Testis (tissue), 2 donors: ENCODE results near the gene CD81.

ENCODE experiments used
- CTCF ChIP-seq, 3 experiments: fragments of 450-650 bp in 2 of 3; fragments of 200-600 bp in 1 of 3; sonication (generic) in 1 of 3; IDR thresholded peaks; one replicate each; pipeline ENCODE4 v1.5.1; 2016 to 2019; ENCODE audit warnings: antibody characterized with exemption in 3 of 3, mild to moderate bottlenecking in 2 of 3, moderate library complexity in 1 of 3
- POLR2A ChIP-seq: fragments of 450-650 bp; IDR thresholded peaks from one replicate; pipeline ENCODE4 v1.6.1; 2017; ENCODE audit warnings: antibody characterized with exemption, mild to moderate bottlenecking, moderate library complexity

GRCh38 chr11:2406878-2407410, 29.8 kb downstream of the CD81 start:
- no peak for TF ChIP-seq POLR2A
- TF ChIP-seq CTCF (IDR thresholded peaks at IDR 0.05), result no peak
